Neural cell (in vitro differentiated cells): Measurements from ENCODE around the gene LRPPRC. TPM values are rescaled to one million over a fixed set of nuclear protein-coding genes. Genes with fewer than 3 reads are reported as not detected.
A peak's percentile ranks its signal among the peaks of the same experiment; 100 is the strongest.

Experiments
- H2AFZ ChIP-seq: fragments of 200-600, 300-800 bp; sonication (generic), shearing (Covaris generic); 2 replicates; pipeline ENCODE4 v1.6.0; 2014; ENCODE audit warnings: low read depth, mild to moderate bottlenecking, antibody characterized with exemption, low read length, moderate library complexity
- H3F3A ChIP-seq: fragments of 200-600 bp; shearing (Covaris generic); 2 replicates; pipeline ENCODE4 v1.6.1; 2016; ENCODE audit warnings: mild to moderate bottlenecking, moderate library complexity, mixed read lengths, antibody characterized with exemption, low read length; ENCODE audit not compliant: insufficient read depth, poor library complexity, severe bottlenecking
- H3K27ac ChIP-seq: fragments of 200-600, 300-800 bp; sonication (generic), shearing (Covaris generic); 2 replicates; pipeline ENCODE4 v1.5.1; 2014; ENCODE audit warnings: mild to moderate bottlenecking, low read length, moderate library complexity
- H3K27me3 ChIP-seq: fragments of 300-800, 200-600 bp; sonication (generic), shearing (Covaris generic); 2 replicates; pipeline ENCODE4 v1.6.0; 2014; ENCODE audit warnings: mild to moderate bottlenecking, low read depth, low read length, moderate library complexity; ENCODE audit not compliant: insufficient read depth
- H3K36me3 ChIP-seq: fragments of 300-800, 200-600 bp; sonication (generic), shearing (Covaris generic); 2 replicates; pipeline ENCODE4 v1.5.1; 2014; ENCODE audit warnings: mild to moderate bottlenecking, antibody characterized with exemption, low read length, moderate library complexity; ENCODE audit not compliant: insufficient read depth
- H3K4me2 ChIP-seq: fragments of 300-800, 200-600 bp; sonication (generic), shearing (Covaris generic); 2 replicates; pipeline ENCODE4 v1.6.0; 2014; ENCODE audit warnings: mild to moderate bottlenecking, low read length
- H3K4me3 ChIP-seq: fragments of 300-800, 200-600 bp; sonication (generic), shearing (Covaris generic); 2 replicates; pipeline ENCODE4 v1.5.1; 2014; ENCODE audit warnings: mild to moderate bottlenecking, low read length, moderate library complexity
- H3K79me2 ChIP-seq: fragments of 200-600 bp; shearing (Covaris generic); replicated peaks from 2 replicates; pipeline ENCODE4 v1.6.0; 2014; ENCODE audit warnings: mild to moderate bottlenecking, low read length, moderate library complexity; ENCODE audit not compliant: insufficient read depth
- H3K9ac ChIP-seq: fragments of 300-800, 200-600 bp; sonication (generic), shearing (Covaris generic); 2 replicates; pipeline ENCODE4 v1.6.1; 2016; ENCODE audit warnings: mild to moderate bottlenecking, low read length, mixed read lengths
- H3K9me2 ChIP-seq: fragments of 200-600 bp; shearing (Covaris generic); 2 replicates; pipeline ENCODE4 v1.6.1; 2016; ENCODE audit warnings: mild to moderate bottlenecking, low read length, mixed read lengths; ENCODE audit not compliant: insufficient read depth
- H3K9me3 ChIP-seq: fragments of 200-600, 300-800 bp; sonication (generic), shearing (Covaris generic); 2 replicates; pipeline ENCODE4 v1.6.1; 2016; ENCODE audit warnings: mild to moderate bottlenecking, mixed run types, low read length, moderate library complexity, mixed read lengths
- H4K20me1 ChIP-seq: fragments of 200-600 bp; shearing (Covaris generic); 2 replicates; pipeline ENCODE4 v1.6.1; 2016; ENCODE audit warnings: mild to moderate bottlenecking, mixed run types; ENCODE audit not compliant: insufficient read depth
- EP300 ChIP-seq: fragments of 450-650 bp; conservative IDR thresholded peaks from 2 replicates; pipeline ENCODE4 v1.6.1; 2014; ENCODE audit warnings: antibody characterized with exemption, mild to moderate bottlenecking, moderate library complexity; ENCODE audit not compliant: poor library complexity, severe bottlenecking
- MXI1 ChIP-seq: fragments of 450-650 bp; conservative IDR thresholded peaks from 2 replicates; pipeline ENCODE4 v1.6.1; 2014; ENCODE audit warnings: antibody characterized with exemption, mild to moderate bottlenecking; ENCODE audit not compliant: poor library complexity, severe bottlenecking
- POLR2AphosphoS5 ChIP-seq: IDR thresholded peaks from 2 replicates; pipeline ENCODE4 v1.6.1; 2012
- RAD21 ChIP-seq: fragments of 450-650 bp; conservative IDR thresholded peaks from 2 replicates; pipeline ENCODE4 v1.6.1; 2014; ENCODE audit warnings: antibody characterized with exemption, mild to moderate bottlenecking, moderate library complexity
- SMC3 ChIP-seq: fragments of 450-650 bp; conservative IDR thresholded peaks from 2 replicates; pipeline ENCODE4 v1.6.1; 2014; ENCODE audit warnings: antibody characterized with exemption, mild to moderate bottlenecking, moderate library complexity; ENCODE audit not compliant: poor library complexity
- polyA plus RNA-seq: library from polyadenylated mRNA; depleted of rRNA; stranded (reverse); fragments of >200 nt; gene quantifications from 2 replicates; pipeline ENCODE4 v1.2.3, GENCODE V29; 2014
- TF ChIP-seq, protein P1 (sequence below): fragments of 450-650 bp; IDR thresholded peaks from 2 replicates; pipeline ENCODE4 v1.5.1; 2014; ENCODE audit warnings: antibody characterized with exemption, mild to moderate bottlenecking, moderate library complexity; ENCODE audit not compliant: poor library complexity, severe bottlenecking
- TF ChIP-seq, protein P2 (sequence below): IDR thresholded peaks from 2 replicates; pipeline ENCODE4 v1.6.1; 2012; ENCODE audit warnings: borderline replicate concordance

The LRPPRC gene
- polyA plus RNA-seq, 1 donor from 2014 or later, result 63.1 TPM

DNA sequence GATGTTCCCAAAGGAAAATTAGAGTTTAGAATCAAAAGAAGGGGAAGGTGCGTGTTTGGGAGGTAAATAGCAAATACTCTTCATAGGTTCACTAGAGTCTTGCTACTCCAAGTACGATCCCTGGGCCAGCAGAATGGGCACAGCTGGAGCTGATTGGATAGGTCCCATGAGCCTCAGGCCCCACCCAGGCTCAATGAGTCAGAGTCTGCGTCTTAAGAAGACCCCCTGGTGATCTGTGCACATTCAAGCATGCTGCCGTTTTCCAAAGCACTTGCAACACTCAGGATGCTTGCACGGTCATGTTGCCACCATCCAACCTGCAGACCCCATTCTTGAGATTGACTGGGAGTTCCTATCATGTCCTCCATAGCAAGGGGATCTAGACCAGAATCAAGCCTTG is 116.5 kb downstream of the LRPPRC start:
- Histone ChIP-seq H3K9me2 (no peaks in the 10 kb centered on the region), H3K9ac (no peak overlapping the region), H2AFZ (no peak overlapping the region), H4K20me1 (no peaks in the 10 kb centered on the region), H3K9me3 (peaks cover 4% of the 10 kb centered on the region), H3K79me2 (no peaks in the 10 kb centered on the region), H3K36me3 (no peaks in the 10 kb centered on the region), H3K4me3 (no peak overlapping the region), H3K27ac (no peak overlapping the region), H3F3A (no peaks in the 10 kb centered on the region), H3K4me2 (no peak overlapping the region), H3K27me3 (no peaks in the 10 kb centered on the region)
- TF ChIP-seq EP300, result no peak
- no peak for TF ChIP-seq POLR2AphosphoS5
- TF ChIP-seq, protein P1, sequence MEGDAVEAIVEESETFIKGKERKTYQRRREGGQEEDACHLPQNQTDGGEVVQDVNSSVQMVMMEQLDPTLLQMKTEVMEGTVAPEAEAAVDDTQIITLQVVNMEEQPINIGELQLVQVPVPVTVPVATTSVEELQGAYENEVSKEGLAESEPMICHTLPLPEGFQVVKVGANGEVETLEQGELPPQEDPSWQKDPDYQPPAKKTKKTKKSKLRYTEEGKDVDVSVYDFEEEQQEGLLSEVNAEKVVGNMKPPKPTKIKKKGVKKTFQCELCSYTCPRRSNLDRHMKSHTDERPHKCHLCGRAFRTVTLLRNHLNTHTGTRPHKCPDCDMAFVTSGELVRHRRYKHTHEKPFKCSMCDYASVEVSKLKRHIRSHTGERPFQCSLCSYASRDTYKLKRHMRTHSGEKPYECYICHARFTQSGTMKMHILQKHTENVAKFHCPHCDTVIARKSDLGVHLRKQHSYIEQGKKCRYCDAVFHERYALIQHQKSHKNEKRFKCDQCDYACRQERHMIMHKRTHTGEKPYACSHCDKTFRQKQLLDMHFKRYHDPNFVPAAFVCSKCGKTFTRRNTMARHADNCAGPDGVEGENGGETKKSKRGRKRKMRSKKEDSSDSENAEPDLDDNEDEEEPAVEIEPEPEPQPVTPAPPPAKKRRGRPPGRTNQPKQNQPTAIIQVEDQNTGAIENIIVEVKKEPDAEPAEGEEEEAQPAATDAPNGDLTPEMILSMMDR, result no peak

DNA sequence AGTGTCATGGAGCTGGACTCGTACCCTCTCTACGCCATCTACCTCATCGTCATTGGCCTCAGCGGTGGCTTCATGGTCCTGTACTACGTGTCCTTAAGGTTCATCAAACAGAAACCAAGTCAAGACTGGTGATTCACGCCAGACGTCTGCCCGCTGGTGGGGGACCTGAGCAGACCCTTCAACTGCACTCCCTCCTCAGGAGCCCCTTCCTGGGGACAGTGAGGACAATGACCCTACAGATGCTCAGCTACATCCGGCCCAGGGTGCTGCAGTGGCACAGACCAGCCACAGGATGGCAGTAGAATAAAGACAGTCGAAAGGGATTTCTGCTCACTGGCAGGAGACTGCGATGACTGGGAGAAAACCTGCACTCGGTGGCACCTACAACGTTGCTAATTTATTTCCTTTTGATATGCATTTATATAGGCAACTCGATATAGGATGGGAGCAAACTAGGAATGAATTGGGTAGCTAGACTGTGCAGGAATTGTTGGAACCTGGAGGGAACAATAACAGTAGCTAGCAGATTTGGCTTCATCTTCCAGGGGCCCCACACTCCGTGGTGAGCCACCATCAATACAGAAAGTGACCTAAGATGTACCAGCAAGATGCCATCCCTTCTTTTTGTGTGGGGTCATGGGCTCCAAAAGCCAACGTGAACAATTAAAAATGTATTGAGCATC is 117.9 kb downstream of the LRPPRC start:
- no peaks in the 10 kb centered on the region for H3F3A ChIP-seq
- H2AFZ ChIP-seq, result no peak overlapping the region
- no peaks in the 10 kb centered on the region for H3K9me2 ChIP-seq
- H3K79me2 ChIP-seq, result no peaks in the 10 kb centered on the region
- H3K27ac ChIP-seq, result no peak overlapping the region
- no peaks in the 10 kb centered on the region for H3K27me3 ChIP-seq
- H3K4me2 ChIP-seq, result no peak overlapping the region
- no peak overlapping the region for H3K9ac ChIP-seq
- no peaks in the 10 kb centered on the region for H3K36me3 ChIP-seq
- no peak overlapping the region for H3K4me3 ChIP-seq
- peaks cover 4% of the 10 kb centered on the region for H3K9me3 ChIP-seq
- H4K20me1 ChIP-seq, result no peaks in the 10 kb centered on the region
- TF ChIP-seq RAD21 (peak; percentile 79), MXI1 (no peak), SMC3 (peak; percentile 71)
- TF ChIP-seq, protein P2, sequence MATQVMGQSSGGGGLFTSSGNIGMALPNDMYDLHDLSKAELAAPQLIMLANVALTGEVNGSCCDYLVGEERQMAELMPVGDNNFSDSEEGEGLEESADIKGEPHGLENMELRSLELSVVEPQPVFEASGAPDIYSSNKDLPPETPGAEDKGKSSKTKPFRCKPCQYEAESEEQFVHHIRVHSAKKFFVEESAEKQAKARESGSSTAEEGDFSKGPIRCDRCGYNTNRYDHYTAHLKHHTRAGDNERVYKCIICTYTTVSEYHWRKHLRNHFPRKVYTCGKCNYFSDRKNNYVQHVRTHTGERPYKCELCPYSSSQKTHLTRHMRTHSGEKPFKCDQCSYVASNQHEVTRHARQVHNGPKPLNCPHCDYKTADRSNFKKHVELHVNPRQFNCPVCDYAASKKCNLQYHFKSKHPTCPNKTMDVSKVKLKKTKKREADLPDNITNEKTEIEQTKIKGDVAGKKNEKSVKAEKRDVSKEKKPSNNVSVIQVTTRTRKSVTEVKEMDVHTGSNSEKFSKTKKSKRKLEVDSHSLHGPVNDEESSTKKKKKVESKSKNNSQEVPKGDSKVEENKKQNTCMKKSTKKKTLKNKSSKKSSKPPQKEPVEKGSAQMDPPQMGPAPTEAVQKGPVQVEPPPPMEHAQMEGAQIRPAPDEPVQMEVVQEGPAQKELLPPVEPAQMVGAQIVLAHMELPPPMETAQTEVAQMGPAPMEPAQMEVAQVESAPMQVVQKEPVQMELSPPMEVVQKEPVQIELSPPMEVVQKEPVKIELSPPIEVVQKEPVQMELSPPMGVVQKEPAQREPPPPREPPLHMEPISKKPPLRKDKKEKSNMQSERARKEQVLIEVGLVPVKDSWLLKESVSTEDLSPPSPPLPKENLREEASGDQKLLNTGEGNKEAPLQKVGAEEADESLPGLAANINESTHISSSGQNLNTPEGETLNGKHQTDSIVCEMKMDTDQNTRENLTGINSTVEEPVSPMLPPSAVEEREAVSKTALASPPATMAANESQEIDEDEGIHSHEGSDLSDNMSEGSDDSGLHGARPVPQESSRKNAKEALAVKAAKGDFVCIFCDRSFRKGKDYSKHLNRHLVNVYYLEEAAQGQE, result no peak
- TF ChIP-seq, protein P1, result peak; percentile 76
